Astrocyte (in vitro differentiated cells and primary cell): Measurements from ENCODE around the gene SUSD3.

Experiments
- EZH2 ChIP-seq: IDR thresholded peaks from 2 replicates; pipeline ENCODE4 v1.6.1; 2012; ENCODE audit warnings: mild to moderate bottlenecking, low read length, inconsistent platforms; ENCODE audit not compliant: insufficient read depth
- TF ChIP-seq, protein P1 (sequence below): IDR thresholded peaks from 2 replicates; pipeline ENCODE4 v1.5.1; 2011; ENCODE audit warnings: low read depth, mild to moderate bottlenecking, inconsistent platforms, low read length, moderate library complexity; ENCODE audit not compliant: insufficient read depth

DNA sequence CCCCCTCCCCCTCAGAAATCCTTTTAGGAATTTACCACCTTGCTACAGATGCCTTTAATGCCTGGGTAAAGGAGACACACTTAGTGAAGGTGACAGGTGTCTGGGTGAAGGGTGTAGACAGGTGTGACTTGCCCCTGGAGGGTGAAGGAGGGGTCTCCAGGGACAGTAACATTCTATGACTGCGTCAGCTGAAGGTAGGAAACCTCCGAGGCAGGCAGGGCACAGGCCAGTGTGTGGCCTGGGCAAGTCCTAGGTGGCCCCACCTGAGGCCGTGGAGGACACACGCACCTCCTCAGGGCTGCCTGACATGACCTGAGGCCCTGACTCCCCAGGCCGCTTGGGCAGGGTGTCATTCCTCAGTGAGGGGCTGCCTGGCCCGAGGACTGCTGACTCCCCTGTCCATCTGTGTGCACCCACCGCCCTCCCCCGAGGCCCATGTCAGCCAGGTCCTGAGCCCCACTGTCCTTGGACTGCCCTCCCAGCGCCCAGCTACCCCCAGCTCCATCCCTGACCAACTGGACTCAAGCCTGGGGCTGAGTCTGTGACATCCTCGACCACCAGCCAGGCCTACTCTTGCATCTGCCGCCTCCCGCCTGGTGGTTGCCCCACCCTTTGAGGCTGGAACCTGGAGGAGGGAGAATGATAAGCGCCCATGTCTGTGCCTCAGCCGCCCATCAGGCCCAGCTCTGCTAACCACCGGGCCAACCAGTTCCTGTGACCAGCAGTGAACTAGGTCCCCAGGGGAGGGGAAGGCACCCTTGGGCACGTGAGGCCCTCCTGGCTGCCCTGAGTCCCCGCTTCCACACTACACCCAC, 55.9 kb downstream of the SUSD3 start:
- TF ChIP-seq EZH2: no peak
- TF ChIP-seq, protein P1, sequence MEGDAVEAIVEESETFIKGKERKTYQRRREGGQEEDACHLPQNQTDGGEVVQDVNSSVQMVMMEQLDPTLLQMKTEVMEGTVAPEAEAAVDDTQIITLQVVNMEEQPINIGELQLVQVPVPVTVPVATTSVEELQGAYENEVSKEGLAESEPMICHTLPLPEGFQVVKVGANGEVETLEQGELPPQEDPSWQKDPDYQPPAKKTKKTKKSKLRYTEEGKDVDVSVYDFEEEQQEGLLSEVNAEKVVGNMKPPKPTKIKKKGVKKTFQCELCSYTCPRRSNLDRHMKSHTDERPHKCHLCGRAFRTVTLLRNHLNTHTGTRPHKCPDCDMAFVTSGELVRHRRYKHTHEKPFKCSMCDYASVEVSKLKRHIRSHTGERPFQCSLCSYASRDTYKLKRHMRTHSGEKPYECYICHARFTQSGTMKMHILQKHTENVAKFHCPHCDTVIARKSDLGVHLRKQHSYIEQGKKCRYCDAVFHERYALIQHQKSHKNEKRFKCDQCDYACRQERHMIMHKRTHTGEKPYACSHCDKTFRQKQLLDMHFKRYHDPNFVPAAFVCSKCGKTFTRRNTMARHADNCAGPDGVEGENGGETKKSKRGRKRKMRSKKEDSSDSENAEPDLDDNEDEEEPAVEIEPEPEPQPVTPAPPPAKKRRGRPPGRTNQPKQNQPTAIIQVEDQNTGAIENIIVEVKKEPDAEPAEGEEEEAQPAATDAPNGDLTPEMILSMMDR: no peak
